Esophagus (tissue), 2 donors: ENCODE data around the gene PES1. TPM values are rescaled to one million over a fixed set of nuclear protein-coding genes. Genes with fewer than 3 reads are reported as not detected.
"Not testable (repeated sequence)": the region's sequence is repeated elsewhere in the genome, so short reads cannot be mapped to it uniquely, and the experiment has no call there.

ENCODE experiments used
- H3K27ac ChIP-seq, 2 donors: one replicate each; pipeline ENCODE4 v1.5.1; 2013; ENCODE audit warnings: low read depth in 2 of 2, mild to moderate bottlenecking in 2 of 2, inconsistent platforms in 1 of 2, low read length in 1 of 2, moderate library complexity in 1 of 2
- H3K27me3 ChIP-seq, 2 donors: one replicate each; pipeline ENCODE4 v1.6.1; 2013; ENCODE audit warnings: low read length in 2 of 2, control low read depth in 1 of 2, mild to moderate bottlenecking in 1 of 2; ENCODE audit not compliant: insufficient read depth in 2 of 2, control insufficient read depth in 1 of 2
- H3K36me3 ChIP-seq, 2 donors: one replicate each; pipeline ENCODE4 v1.6.1; 2013; ENCODE audit warnings: low read length in 1 of 2; ENCODE audit not compliant: control insufficient read depth in 2 of 2, insufficient read depth in 2 of 2
- H3K4me1 ChIP-seq, 2 donors: one replicate each; pipeline ENCODE4 v1.6.1; 2013; ENCODE audit warnings: low read length in 1 of 2; ENCODE audit not compliant: control insufficient read depth in 2 of 2, insufficient read depth in 2 of 2
- H3K4me3 ChIP-seq, 2 donors: one replicate each; pipeline ENCODE4 v1.5.1; 2013; ENCODE audit warnings: low read length in 2 of 2, mild to moderate bottlenecking in 2 of 2, low read depth in 1 of 2, moderate library complexity in 1 of 2
- H3K9me3 ChIP-seq, 2 donors: one replicate each; pipeline ENCODE4 v1.6.1; 2013; ENCODE audit warnings: mild to moderate bottlenecking in 2 of 2, low read depth in 1 of 2, low read length in 1 of 2, moderate library complexity in 1 of 2; ENCODE audit not compliant: control insufficient read depth in 2 of 2, insufficient read depth in 1 of 2
- WGBS, 2 donors: extraction: QIAGEN DNeasy Blood & Tissue Kit; methylation state at CpG; one replicate each; pipeline ENCODE4 v1.1.7; 2013; 5-methylcytosine and 5-hydroxymethylcytosine counted together
- polyA plus RNA-seq, 2 donors: library from polyadenylated mRNA; stranded (reverse); fragments of 200-250 nt; gene quantifications; one replicate each; pipeline ENCODE4 v1.2.3, GENCODE V29; 2013
- donor health status: healthy with polysubstance abuse.
- donor health status: Bipolar disorder and iron deficiency.

PES1 gene
- polyA plus RNA-seq, 2 donors, result 31.3 to 46.6 TPM

GRCh38 chr22:30628491-30628890, 36.8 kb upstream of the PES1 start:
- Histone ChIP-seq H3K4me3 (no peak overlapping the region), H3K27me3 (no peaks in the 10 kb centered on the region), H3K36me3 (no peaks in the 10 kb centered on the region), H3K4me1 (no peaks in the 10 kb centered on the region), H3K27ac (no peak overlapping the region), H3K9me3 (no peaks in the 10 kb centered on the region)
- 73 to 82% methylated on average over 4 of the region's 4 CpGs for WGBS, 2 donors

GRCh38 chr22:30627471-30627870, 35.8 kb upstream of the PES1 start:
- Histone ChIP-seq H3K27me3 (no peaks in the 10 kb centered on the region), H3K4me1 (no peaks in the 10 kb centered on the region), H3K27ac (no peak overlapping the region), H3K36me3 (no peaks in the 10 kb centered on the region), H3K4me3 (no peak overlapping the region), H3K9me3 (no peaks in the 10 kb centered on the region)
- WGBS, 2 donors, result 88 to 91% methylated on average over 5 of the region's 5 CpGs

GRCh38 chr22:30626413-30626812, 34.7 kb upstream of the PES1 start:
- Histone ChIP-seq H3K4me1 (no peaks in the 10 kb centered on the region), H3K27me3 (no peaks in the 10 kb centered on the region), H3K36me3 (no peaks in the 10 kb centered on the region), H3K9me3 (no peaks in the 10 kb centered on the region), H3K27ac (no peak overlapping the region), H3K4me3 (no peak overlapping the region)
- WGBS, 2 donors, result 88 to 92% methylated on average over 5 of the region's 5 CpGs

GRCh38 chr22:30619909-30620308, 28.2 kb upstream of the PES1 start:
- WGBS, 2 donors, result 92 to 93% methylated on average over 6 of the region's 6 CpGs
- H3K27me3 ChIP-seq, H3K27ac ChIP-seq, H3K9me3 ChIP-seq, H3K4me1 ChIP-seq, H3K36me3 ChIP-seq, H3K4me3 ChIP-seq: not testable (repeated sequence)

DNA sequence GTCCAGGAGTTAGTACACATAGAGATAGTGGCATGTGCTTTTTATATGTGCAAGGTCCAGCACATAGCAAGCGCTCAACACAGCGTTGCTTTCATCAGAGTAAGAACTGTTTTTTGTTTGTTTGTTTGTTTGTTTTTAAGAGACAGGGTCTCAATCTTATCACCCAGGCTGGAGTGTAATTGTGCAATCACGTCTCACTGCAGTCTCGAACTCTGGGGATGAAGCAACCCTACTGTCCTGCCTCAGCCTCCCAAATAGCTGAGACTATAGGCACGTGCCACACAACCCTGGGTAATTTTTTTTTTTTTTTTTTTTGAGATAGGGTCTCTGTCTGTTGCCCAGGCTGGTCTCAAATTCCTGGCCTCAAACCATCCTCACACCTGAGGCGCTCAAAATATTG, 26.1 kb upstream of the PES1 start:
- peaks cover 0 to 2% of the 10 kb centered on the region in 2 donors for H3K36me3 ChIP-seq
- 86 to 92% methylated on average over 6 of the region's 6 CpGs for WGBS, 2 donors

GRCh38 chr22:30615543-30615954, 23.8 kb upstream of the PES1 start:
- Histone ChIP-seq H3K27ac (no peak overlapping the region), H3K36me3 (peaks cover 0 to 2% of the 10 kb centered on the region in 2 donors)
- WGBS, 2 donors, result 82 to 88% methylated on average over 7 of the region's 7 CpGs

More for the DNA sequence above, 26.1 kb upstream of the PES1 start:
- Histone ChIP-seq H3K4me3 (no peak overlapping the region), H3K27me3 (no peaks in the 10 kb centered on the region), H3K4me1 (no peaks in the 10 kb centered on the region), H3K27ac (no peak overlapping the region), H3K9me3 (no peaks in the 10 kb centered on the region)

DNA sequence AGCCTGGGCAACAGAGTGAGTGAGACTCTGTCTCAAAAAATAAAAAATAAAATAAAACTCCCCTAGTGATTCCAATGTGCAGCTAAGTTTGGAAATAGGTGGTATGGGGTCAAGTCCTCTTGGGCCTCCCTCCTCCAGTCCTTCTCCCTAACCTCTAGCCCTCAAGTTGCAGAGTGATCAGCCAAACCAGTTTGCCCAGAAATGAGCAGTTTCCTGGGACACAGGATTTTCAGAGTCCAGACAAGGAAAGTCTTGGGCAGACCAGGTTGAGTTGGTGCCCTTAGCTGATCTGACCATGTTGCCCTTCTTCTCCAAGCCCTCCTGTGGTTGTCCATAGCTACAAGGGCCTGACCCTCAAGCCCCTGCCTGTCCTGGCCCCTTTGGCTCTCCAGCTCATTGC, 23.2 kb upstream of the PES1 start:
- H3K27me3 ChIP-seq, result no peaks in the 10 kb centered on the region
- H3K4me1 ChIP-seq, result no peaks in the 10 kb centered on the region
- H3K9me3 ChIP-seq, result no peaks in the 10 kb centered on the region
- H3K27ac ChIP-seq, result no peak overlapping the region
- peaks cover 0 to 2% of the 10 kb centered on the region in 2 donors for H3K36me3 ChIP-seq
- no peak overlapping the region for H3K4me3 ChIP-seq

More at GRCh38 chr22:30615543-30615954, 23.8 kb upstream of the PES1 start:
- Histone ChIP-seq H3K9me3 (no peaks in the 10 kb centered on the region), H3K4me3 (no peak overlapping the region), H3K27me3 (no peaks in the 10 kb centered on the region), H3K4me1 (no peaks in the 10 kb centered on the region)

DNA sequence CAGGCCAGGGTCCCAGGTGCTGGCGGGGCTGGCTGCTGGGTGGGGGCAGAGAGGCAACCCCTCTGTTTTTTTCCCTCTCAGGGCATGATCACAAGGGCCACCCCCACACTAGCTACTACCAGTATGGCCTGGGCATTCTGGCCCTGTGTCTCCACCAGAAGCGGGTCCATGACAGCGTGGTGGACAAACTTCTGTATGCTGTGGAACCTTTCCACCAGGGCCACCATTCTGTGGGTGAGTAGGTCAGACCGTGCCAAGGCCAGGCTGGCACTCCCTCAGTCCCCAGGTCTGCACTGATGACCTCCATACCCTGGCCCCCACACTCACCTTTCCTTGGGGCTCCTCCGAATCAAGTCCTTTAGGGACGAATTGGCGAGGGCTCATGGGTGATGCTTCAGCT, 22.6 kb upstream of the PES1 start:
- Histone ChIP-seq H3K4me3 (no peak overlapping the region), H3K9me3 (no peaks in the 10 kb centered on the region), H3K27me3 (no peaks in the 10 kb centered on the region), H3K27ac (no peak overlapping the region), H3K4me1 (peaks cover 0 to 4% of the 10 kb centered on the region in 2 donors), H3K36me3 (peaks cover 0 to 2% of the 10 kb centered on the region in 2 donors)
- WGBS, 2 donors, result 91 to 95% methylated on average over 7 of the region's 7 CpGs

- H3K9me3 ChIP-seq, result no peaks in the 10 kb centered on the region
- peaks cover 0 to 6% of the 10 kb centered on the region in 2 donors for H3K4me1 ChIP-seq
- no peak overlapping the region for H3K4me3 ChIP-seq
- no peaks in the 10 kb centered on the region for H3K27me3 ChIP-seq
- 92 to 93% methylated on average over 8 of the region's 8 CpGs for whole genome bisulfite sequencing, 2 donors
- H3K36me3 ChIP-seq, result peaks cover 0 to 2% of the 10 kb centered on the region in 2 donors
- H3K27ac ChIP-seq, result no peak overlapping the region
These were observed 21.1 kb upstream of the PES1 start for GRCh38 chr22:30612789-30613188.

- Histone ChIP-seq H3K36me3 (peaks cover 0 to 2% of the 10 kb centered on the region in 2 donors), H3K4me1 (peaks cover 3 to 8% of the 10 kb centered on the region in 2 donors), H3K27me3 (no peaks in the 10 kb centered on the region), H3K9me3 (no peaks in the 10 kb centered on the region), H3K4me3 (no peak overlapping the region), H3K27ac (no peak overlapping the region)
- WGBS, 2 donors, result 88 to 94% methylated on average over 3 of the region's 3 CpGs
These were observed 19.5 kb upstream of the PES1 start for GRCh38 chr22:30611197-30611596.
